SK-N-SH treated with all-trans-retinoic acid at 6 μM for 48 hours (cell line): ENCODE measurements around the gene C1QTNF3.

ENCODE experiments used
- ATAC-seq: fragments of 200-7000 bp; cut with Tn5 transposase; 3 replicates; pipeline ENCODE4 v1.9.1; 2020; ENCODE audit warnings: mild to moderate bottlenecking, moderate library complexity
- ARNTL ChIP-seq: fragments of 450-650 bp; formaldehyde crosslinking; IDR thresholded peaks from 2 replicates; pipeline ENCODE4 v1.5.0; 2020; ENCODE audit warnings: low read depth, mild to moderate bottlenecking, moderate library complexity, borderline replicate concordance
- CSDC2 ChIP-seq: fragments of 250-450 bp; sonication (Bioruptor Pico); IDR thresholded peaks from 2 replicates; pipeline ENCODE4 v1.5.0; 2020; ENCODE audit warnings: mild to moderate bottlenecking, moderate library complexity
- ESRRG ChIP-seq: fragments of 250-450 bp; sonication (Bioruptor Pico); IDR thresholded peaks from 2 replicates; pipeline ENCODE4 v1.6.1; 2021; ENCODE audit warnings: mild to moderate bottlenecking
- ISL1 ChIP-seq: fragments of 250-450 bp; sonication (Bioruptor Pico); IDR thresholded peaks from 2 replicates; pipeline ENCODE4 v2.1.2; 2022; ENCODE audit warnings: mild to moderate bottlenecking, moderate library complexity
- PPARA ChIP-seq: fragments of 250-450 bp; sonication (Bioruptor Pico); IDR thresholded peaks from 2 replicates; pipeline ENCODE4 v1.5.0; 2020; ENCODE audit warnings: mild to moderate bottlenecking, borderline replicate concordance
- RARB ChIP-seq: fragments of 250-450 bp; sonication (Bioruptor Pico); IDR thresholded peaks from 2 replicates; pipeline ENCODE4 v1.8.0; 2021; ENCODE audit warnings: mild to moderate bottlenecking, moderate library complexity
- SNAI2 ChIP-seq: fragments of 250-450 bp; sonication (Bioruptor Pico); IDR thresholded peaks from 2 replicates; pipeline ENCODE4 v1.5.0; 2020; ENCODE audit warnings: mild to moderate bottlenecking, moderate library complexity
- TCF4 ChIP-seq: fragments of 250-450 bp; sonication (Bioruptor Pico); IDR thresholded peaks from 2 replicates; pipeline ENCODE4 v1.8.0; 2021; ENCODE audit warnings: mild to moderate bottlenecking, moderate library complexity, borderline replicate concordance
- TOX ChIP-seq: fragments of 250-450 bp; sonication (Bioruptor Pico); IDR thresholded peaks from 2 replicates; pipeline ENCODE4 v1.8.0; 2021; ENCODE audit warnings: mild to moderate bottlenecking, moderate library complexity, borderline replicate concordance
- ZC3H10 ChIP-seq: fragments of 250-450 bp; sonication (Bioruptor Pico); IDR thresholded peaks from 2 replicates; pipeline ENCODE4 v1.5.1; 2021; ENCODE audit warnings: mild to moderate bottlenecking, moderate library complexity
- ZFP3 ChIP-seq: fragments of 250-450 bp; sonication (Bioruptor Pico); IDR thresholded peaks from 2 replicates; pipeline ENCODE4 v1.5.0; 2020; ENCODE audit warnings: mild to moderate bottlenecking, moderate library complexity
- ZFP30 ChIP-seq: fragments of 450-650 bp; formaldehyde crosslinking; IDR thresholded peaks from 2 replicates; pipeline ENCODE4 v1.5.0; 2022; ENCODE audit warnings: mild to moderate bottlenecking, moderate library complexity
- ZNF565 ChIP-seq: fragments of 450-650 bp; formaldehyde crosslinking; conservative IDR thresholded peaks from 2 replicates; pipeline ENCODE4 v1.5.0; 2020; ENCODE audit warnings: low read depth, mild to moderate bottlenecking, moderate library complexity
- ZNF70 ChIP-seq: fragments of 450-650 bp; formaldehyde crosslinking; IDR thresholded peaks from 2 replicates; pipeline ENCODE4 v1.5.0; 2020; ENCODE audit warnings: mild to moderate bottlenecking, moderate library complexity
- ZNF8 ChIP-seq: fragments of 450-650 bp; formaldehyde crosslinking; IDR thresholded peaks from 2 replicates; pipeline ENCODE4 v1.5.0; 2020; ENCODE audit warnings: mild to moderate bottlenecking, moderate library complexity
- TF ChIP-seq, protein P1 (sequence below): fragments of 250-450 bp; sonication (Bioruptor Pico); IDR thresholded peaks from 2 replicates; pipeline ENCODE4 v1.8.0; 2020; ENCODE audit warnings: mild to moderate bottlenecking, moderate library complexity, borderline replicate concordance
- TF ChIP-seq, protein P2 (sequence below): fragments of 250-450 bp; sonication (Bioruptor Pico); IDR thresholded peaks from 2 replicates; pipeline ENCODE4 v1.8.0; 2021; ENCODE audit warnings: low read depth, mild to moderate bottlenecking, moderate library complexity, borderline replicate concordance
- TF ChIP-seq, protein P3 (sequence below): fragments of 250-450 bp; sonication (Bioruptor Pico); IDR thresholded peaks from 2 replicates; pipeline ENCODE4 v1.5.1; 2020; ENCODE audit warnings: low read depth, mild to moderate bottlenecking, moderate library complexity
- TF ChIP-seq, protein P4 (sequence below): fragments of 250-450 bp; sonication (Bioruptor Pico); IDR thresholded peaks from 2 replicates; pipeline ENCODE4 v1.5.1; 2021; ENCODE audit warnings: mild to moderate bottlenecking, moderate library complexity

The C1QTNF3 gene

DNA sequence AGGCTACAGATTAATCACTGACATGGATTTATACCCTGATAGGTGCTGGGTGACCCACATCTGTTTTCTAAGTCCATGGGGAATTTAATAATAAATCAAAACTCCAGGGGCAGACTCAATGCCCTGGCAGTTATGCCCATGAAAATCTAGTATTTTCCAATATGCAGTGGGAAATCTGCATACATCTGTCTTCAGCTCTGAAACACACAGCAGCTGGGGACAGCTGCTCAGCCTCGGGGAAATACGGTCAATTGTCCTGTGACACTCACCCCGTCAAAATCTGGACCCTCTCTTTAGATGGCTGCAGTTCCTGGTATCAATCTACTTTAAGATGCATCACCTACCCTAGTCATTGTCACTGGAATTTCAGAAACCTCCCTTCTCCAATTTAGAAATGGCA lies 12.7 kb upstream of the C1QTNF3 start (continued):
- no peak for TF ChIP-seq ZNF565 (CRISPR knock-in tag)
- TF ChIP-seq ARNTL (CRISPR knock-in tag) = no peak
- TF ChIP-seq, protein P1, sequence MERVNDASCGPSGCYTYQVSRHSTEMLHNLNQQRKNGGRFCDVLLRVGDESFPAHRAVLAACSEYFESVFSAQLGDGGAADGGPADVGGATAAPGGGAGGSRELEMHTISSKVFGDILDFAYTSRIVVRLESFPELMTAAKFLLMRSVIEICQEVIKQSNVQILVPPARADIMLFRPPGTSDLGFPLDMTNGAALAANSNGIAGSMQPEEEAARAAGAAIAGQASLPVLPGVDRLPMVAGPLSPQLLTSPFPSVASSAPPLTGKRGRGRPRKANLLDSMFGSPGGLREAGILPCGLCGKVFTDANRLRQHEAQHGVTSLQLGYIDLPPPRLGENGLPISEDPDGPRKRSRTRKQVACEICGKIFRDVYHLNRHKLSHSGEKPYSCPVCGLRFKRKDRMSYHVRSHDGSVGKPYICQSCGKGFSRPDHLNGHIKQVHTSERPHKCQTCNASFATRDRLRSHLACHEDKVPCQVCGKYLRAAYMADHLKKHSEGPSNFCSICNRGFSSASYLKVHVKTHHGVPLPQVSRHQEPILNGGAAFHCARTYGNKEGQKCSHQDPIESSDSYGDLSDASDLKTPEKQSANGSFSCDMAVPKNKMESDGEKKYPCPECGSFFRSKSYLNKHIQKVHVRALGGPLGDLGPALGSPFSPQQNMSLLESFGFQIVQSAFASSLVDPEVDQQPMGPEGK (CRISPR knock-in tag) = no peak
- TF ChIP-seq, protein P2, sequence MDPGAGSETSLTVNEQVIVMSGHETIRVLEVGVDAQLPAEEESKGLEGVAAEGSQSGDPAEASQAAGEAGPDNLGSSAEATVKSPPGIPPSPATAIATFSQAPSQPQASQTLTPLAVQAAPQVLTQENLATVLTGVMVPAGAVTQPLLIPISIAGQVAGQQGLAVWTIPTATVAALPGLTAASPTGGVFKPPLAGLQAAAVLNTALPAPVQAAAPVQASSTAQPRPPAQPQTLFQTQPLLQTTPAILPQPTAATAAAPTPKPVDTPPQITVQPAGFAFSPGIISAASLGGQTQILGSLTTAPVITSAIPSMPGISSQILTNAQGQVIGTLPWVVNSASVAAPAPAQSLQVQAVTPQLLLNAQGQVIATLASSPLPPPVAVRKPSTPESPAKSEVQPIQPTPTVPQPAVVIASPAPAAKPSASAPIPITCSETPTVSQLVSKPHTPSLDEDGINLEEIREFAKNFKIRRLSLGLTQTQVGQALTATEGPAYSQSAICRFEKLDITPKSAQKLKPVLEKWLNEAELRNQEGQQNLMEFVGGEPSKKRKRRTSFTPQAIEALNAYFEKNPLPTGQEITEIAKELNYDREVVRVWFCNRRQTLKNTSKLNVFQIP (CRISPR knock-in tag) = no peak
- no peak for TF ChIP-seq TOX (CRISPR knock-in tag)
- TF ChIP-seq ZFP3 (CRISPR knock-in tag) = no peak
- no peak for TF ChIP-seq PPARA (CRISPR knock-in tag)
- no peak for TF ChIP-seq ISL1 (CRISPR knock-in tag)

DNA sequence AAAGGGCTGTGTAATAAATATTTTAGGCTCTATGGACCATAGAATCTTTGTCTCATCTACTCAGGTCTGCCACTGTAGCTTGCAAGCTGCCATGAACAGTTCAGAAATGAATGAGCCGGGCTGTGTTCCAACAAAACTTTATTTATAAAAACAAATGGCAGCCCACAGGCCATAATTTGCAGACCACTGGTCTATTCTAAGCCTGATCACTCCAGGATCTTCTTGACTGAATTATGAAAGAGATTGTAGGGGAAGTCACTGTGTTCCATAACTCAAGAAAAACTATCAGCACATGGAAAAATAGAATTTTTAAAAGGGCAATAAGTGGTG lies 11.4 kb upstream of the C1QTNF3 start:
- ATAC-seq = no peak
- TF ChIP-seq ZNF565 (CRISPR knock-in tag) (no peak), ESRRG (CRISPR knock-in tag) (no peak), ARNTL (CRISPR knock-in tag) (no peak), ZNF70 (CRISPR knock-in tag) (no peak)
- TF ChIP-seq, protein P3, sequence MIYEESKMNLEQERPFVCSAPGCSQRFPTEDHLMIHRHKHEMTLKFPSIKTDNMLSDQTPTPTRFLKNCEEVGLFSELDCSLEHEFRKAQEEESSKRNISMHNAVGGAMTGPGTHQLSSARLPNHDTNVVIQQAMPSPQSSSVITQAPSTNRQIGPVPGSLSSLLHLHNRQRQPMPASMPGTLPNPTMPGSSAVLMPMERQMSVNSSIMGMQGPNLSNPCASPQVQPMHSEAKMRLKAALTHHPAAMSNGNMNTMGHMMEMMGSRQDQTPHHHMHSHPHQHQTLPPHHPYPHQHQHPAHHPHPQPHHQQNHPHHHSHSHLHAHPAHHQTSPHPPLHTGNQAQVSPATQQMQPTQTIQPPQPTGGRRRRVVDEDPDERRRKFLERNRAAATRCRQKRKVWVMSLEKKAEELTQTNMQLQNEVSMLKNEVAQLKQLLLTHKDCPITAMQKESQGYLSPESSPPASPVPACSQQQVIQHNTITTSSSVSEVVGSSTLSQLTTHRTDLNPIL (CRISPR knock-in tag) = no peak

DNA sequence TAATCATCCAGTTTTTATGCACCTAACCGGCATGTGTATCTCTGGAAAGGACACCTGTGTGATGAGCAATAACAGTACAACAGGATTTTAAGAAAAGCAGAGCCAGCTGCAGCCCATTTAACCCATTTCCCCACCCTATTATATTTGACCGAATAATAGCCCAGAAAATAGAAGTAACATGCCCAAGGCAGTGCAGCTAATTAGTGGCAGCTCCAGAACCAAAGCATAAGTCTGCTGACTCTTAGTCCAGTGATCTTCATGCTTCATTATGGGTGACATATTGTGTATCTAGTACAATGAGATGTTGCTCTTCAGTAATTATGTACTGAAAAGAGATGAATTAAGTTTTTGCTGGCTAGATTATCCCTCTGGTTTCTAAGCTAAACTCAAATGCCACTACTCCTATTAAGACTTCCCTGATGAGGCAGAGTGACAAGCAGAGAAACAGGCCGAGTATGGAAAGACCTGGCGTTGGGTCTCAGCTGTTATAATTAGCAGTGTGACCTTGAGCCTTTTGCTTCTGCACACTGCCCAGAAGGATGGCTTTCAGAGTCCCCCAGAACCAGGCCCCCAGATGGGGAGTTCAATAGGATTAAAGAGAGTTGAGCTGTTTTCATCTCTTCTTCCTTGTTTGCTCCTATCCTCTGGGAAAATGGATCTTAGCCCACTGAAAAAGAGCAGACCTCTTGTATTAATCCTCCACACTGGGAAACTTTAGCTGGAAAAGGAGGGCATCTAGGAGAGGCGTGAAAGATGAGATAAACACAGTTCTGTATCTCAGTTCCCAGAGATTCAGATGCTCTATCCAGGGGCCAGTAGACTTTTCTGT lies 10.8 kb upstream of the C1QTNF3 start:
- TF ChIP-seq ESRRG (CRISPR knock-in tag) = no peak
- no peak for TF ChIP-seq RARB (CRISPR knock-in tag)
- TF ChIP-seq CSDC2 (CRISPR knock-in tag) = no peak
- no peak for TF ChIP-seq TOX (CRISPR knock-in tag)
- no peak for TF ChIP-seq ZFP30 (CRISPR knock-in tag)
- TF ChIP-seq, protein P1 (CRISPR knock-in tag) = no peak
- TF ChIP-seq, protein P4, sequence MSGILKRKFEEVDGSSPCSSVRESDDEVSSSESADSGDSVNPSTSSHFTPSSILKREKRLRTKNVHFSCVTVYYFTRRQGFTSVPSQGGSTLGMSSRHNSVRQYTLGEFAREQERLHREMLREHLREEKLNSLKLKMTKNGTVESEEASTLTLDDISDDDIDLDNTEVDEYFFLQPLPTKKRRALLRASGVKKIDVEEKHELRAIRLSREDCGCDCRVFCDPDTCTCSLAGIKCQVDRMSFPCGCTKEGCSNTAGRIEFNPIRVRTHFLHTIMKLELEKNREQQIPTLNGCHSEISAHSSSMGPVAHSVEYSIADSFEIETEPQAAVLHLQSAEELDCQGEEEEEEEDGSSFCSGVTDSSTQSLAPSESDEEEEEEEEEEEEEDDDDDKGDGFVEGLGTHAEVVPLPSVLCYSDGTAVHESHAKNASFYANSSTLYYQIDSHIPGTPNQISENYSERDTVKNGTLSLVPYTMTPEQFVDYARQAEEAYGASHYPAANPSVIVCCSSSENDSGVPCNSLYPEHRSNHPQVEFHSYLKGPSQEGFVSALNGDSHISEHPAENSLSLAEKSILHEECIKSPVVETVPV (CRISPR knock-in tag) = no peak
- TF ChIP-seq ZC3H10 (CRISPR knock-in tag) = no peak
- no peak for TF ChIP-seq SNAI2 (CRISPR knock-in tag)
- no peak; the same call in 2 of the 3 replicates for ATAC-seq

DNA sequence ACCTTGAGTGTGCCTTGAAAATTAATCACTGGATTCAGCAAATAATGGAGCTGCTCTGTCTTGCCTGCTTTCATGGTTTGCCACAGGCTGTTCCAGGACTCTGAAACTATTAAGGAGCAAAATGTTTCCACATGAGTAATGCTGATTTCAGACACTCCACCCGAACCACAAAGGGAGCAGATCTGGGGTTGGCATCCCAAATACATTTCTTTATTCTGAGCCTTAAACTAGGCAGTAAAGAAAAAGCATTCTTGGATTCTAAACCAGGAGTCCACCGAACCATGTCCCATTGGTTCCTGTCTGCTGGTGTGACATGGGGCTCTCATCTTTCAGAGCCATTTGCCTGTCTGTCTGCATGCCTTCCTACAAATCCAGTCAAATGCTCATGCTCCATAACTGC lies 10.1 kb upstream of the C1QTNF3 start:
- peak; percentile 94 for ATAC-seq
- no peak for TF ChIP-seq ARNTL (CRISPR knock-in tag)
- no peak for TF ChIP-seq ZNF8 (CRISPR knock-in tag)
- TF ChIP-seq ESRRG (CRISPR knock-in tag) = no peak
- TF ChIP-seq, protein P1 (CRISPR knock-in tag) = no peak
- TF ChIP-seq RARB (CRISPR knock-in tag) = no peak
- no peak for TF ChIP-seq TCF4 (CRISPR knock-in tag)
- no peak for TF ChIP-seq ZFP30 (CRISPR knock-in tag)
- no peak for TF ChIP-seq ZFP3 (CRISPR knock-in tag)
- no peak for TF ChIP-seq TOX (CRISPR knock-in tag)
- no peak for TF ChIP-seq ZNF565 (CRISPR knock-in tag)
